A673 (cell line): ENCODE measurements around the gene TSPAN12. TPM values are rescaled to one million over a fixed set of nuclear protein-coding genes. Genes with fewer than 3 reads are reported as not detected.

Experiments used
- BruUV-seq: library from RNA; stranded (reverse); fragments of 400-500 nt; replicated peaks from 2 replicates; lab custom pipeline; 2021; lab: Mats Ljungman, UMichigan
- CTCF ChIA-PET: fragments of 300-600 bp; sonication (Branson Sonifier 250); formaldehyde crosslinking; loops from one replicate; lab custom pipeline; 2022; ENCODE audit warnings: antibody characterized with exemption; lab: Charles Lee
- POLR2A ChIA-PET: fragments of 300-600 bp; sonication (Branson Sonifier 250); formaldehyde crosslinking; loops from one replicate; lab custom pipeline; 2022; ENCODE audit warnings: antibody characterized with exemption; ENCODE audit not compliant: low non-redundant PET; lab: Charles Lee
- DNase-seq: peaks from one replicate; pipeline ENCODE4 v3.0.0-alpha.2; 2015; ENCODE audit warnings: low spot score
- H3K27ac ChIP-seq: fragments of 200-600 bp; sonication (generic); 2 replicates; pipeline ENCODE4 v1.5.1; 2016; ENCODE audit warnings: mixed run types, low read depth, mild to moderate bottlenecking, mixed read lengths, antibody characterized with exemption, low read length; ENCODE audit not compliant: poor library complexity, severe bottlenecking
- H3K27me3 ChIP-seq: fragments of 200-600 bp; sonication (generic); replicated peaks from 2 replicates; pipeline ENCODE4 v1.6.1; 2017; ENCODE audit warnings: mixed run types, low read depth, mild to moderate bottlenecking, mixed read lengths, antibody characterized with exemption, low read length; ENCODE audit not compliant: insufficient read depth, poor library complexity
- H3K36me3 ChIP-seq: fragments of 200-600 bp; sonication (generic); 2 replicates; pipeline ENCODE4 v1.6.1; 2016; ENCODE audit warnings: mixed run types, mild to moderate bottlenecking, mixed read lengths, antibody characterized with exemption, low read length; ENCODE audit not compliant: insufficient read depth, poor library complexity, severe bottlenecking
- H3K4me1 ChIP-seq: fragments of 200-600 bp; sonication (generic); 2 replicates; pipeline ENCODE4 v1.6.1; 2017; ENCODE audit warnings: mixed run types, mild to moderate bottlenecking, mixed read lengths, antibody characterized with exemption, low read length; ENCODE audit not compliant: insufficient read depth, poor library complexity, severe bottlenecking
- H3K4me3 ChIP-seq: fragments of 200-600 bp; sonication (generic); 2 replicates; pipeline ENCODE4 v1.5.1; 2016; ENCODE audit warnings: low read depth, mixed run types, mild to moderate bottlenecking, mixed read lengths, low read length; ENCODE audit not compliant: poor library complexity, severe bottlenecking
- H3K9me3 ChIP-seq: fragments of 200-600 bp; sonication (generic); 2 replicates; pipeline ENCODE4 v1.6.1; 2016; ENCODE audit warnings: mixed run types, low read depth, mild to moderate bottlenecking, mixed read lengths, antibody characterized with exemption, low read length; ENCODE audit not compliant: poor library complexity, severe bottlenecking
- EZH2 ChIP-seq: fragments of 200-600 bp; sonication (generic); IDR thresholded peaks from 2 replicates; pipeline ENCODE4 v1.6.1; 2017; ENCODE audit warnings: borderline replicate concordance, low read depth, mild to moderate bottlenecking, mixed read lengths, antibody characterized with exemption, low read length; ENCODE audit not compliant: poor library complexity, severe bottlenecking
- intact Hi-C: fragments of 100-400 bp; cut with micrococcal nuclease; formaldehyde crosslinking; loops from one replicate; pipeline ENCODE4 v1.10.0; 2022; ENCODE audit not compliant: unreplicated experiment
- total RNA-seq: library from RNA; stranded (reverse); gene quantifications from 2 replicates; pipeline ENCODE4 v1.2.3, GENCODE V29; 2021
- TF ChIP-seq, protein P1 (sequence below): fragments of 300-800, 200-600 bp; sonication (generic); conservative IDR thresholded peaks from 2 replicates; pipeline ENCODE4 v1.5.1; 2017; ENCODE audit warnings: low read depth, mild to moderate bottlenecking, antibody characterized with exemption, low read length, moderate library complexity, mixed read lengths

TSPAN12 gene
- total RNA-seq, 1 experiment from 2014 or later = 1.5 TPM

DNA sequence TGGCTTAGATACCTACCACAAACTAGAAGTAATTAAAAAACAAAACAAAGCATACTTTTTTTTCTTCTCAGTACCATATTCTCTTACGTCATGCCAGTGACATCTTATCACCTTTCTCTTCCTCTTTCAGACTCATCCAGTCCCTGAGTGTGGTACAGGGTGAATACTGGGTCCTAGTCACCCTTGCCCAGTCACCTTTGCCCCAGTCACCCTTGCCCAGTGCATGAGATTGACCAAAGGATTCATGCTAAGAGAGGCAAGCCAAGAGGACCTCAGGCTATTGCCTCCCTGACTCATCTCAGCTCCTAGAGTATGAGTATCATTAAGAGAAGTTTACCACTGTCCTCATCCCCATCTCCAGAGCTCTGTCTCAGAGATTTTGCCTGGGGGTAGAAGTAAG is 10.0 kb upstream of the TSPAN12 start:
- ChIA-PET CTCF (no interaction called here), POLR2A (no interaction called here)
- H3K36me3 ChIP-seq = no peaks in the 10 kb centered on the region
- TF ChIP-seq, protein P1, sequence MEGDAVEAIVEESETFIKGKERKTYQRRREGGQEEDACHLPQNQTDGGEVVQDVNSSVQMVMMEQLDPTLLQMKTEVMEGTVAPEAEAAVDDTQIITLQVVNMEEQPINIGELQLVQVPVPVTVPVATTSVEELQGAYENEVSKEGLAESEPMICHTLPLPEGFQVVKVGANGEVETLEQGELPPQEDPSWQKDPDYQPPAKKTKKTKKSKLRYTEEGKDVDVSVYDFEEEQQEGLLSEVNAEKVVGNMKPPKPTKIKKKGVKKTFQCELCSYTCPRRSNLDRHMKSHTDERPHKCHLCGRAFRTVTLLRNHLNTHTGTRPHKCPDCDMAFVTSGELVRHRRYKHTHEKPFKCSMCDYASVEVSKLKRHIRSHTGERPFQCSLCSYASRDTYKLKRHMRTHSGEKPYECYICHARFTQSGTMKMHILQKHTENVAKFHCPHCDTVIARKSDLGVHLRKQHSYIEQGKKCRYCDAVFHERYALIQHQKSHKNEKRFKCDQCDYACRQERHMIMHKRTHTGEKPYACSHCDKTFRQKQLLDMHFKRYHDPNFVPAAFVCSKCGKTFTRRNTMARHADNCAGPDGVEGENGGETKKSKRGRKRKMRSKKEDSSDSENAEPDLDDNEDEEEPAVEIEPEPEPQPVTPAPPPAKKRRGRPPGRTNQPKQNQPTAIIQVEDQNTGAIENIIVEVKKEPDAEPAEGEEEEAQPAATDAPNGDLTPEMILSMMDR = no peak
- no peak for TF ChIP-seq EZH2
- no peaks in the 10 kb centered on the region for H3K9me3 ChIP-seq
- no peaks in the 10 kb centered on the region for H3K4me1 ChIP-seq
- no peak overlapping the region for H3K27ac ChIP-seq
- BruUV-seq = no TSS peak
- no peaks in the 10 kb centered on the region for H3K27me3 ChIP-seq
- intact Hi-C loops = no loop called here
- no peak for DNase-seq
- H3K4me3 ChIP-seq = no peak overlapping the region

DNA sequence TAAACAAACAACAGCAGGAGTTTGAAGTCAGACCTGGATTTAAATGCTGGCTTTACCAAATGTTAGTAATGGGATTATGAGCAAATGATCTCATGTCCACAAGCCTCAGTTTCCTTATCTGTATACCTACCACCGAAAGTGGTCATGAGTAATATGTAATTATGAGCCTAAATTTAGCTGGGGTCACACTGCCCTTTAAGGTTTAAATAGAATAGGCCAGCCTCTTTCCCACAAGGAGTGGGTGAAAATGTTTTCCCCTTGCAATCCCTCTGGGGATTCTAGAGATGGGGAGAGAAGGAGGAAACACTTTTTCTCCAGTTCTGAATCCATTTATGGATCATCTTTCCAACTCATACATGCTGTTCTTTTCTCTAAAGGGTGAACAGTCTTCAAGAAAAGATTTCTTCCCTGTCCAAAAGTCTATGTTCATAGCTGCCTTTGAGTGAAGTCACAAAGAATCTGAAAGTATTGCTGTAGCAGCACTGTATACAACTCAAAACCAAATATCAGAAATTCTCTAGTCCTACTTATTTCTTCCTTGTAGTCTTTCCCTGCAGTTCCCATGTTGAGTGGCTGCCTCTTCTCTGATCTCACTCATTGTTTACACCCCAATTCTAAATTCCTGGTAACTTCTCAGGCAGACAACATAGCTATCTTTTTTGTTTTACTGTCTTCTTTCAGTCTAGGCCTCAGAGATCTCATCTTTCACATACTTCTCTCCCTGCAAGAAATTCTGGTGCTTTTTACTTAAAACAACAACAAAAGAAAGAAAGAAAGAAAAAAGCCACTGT is 7.4 kb upstream of the TSPAN12 start:
- BruUV-seq = no TSS peak
- H3K4me1 ChIP-seq = no peaks in the 10 kb centered on the region
- POLR2A ChIA-PET = no interaction called here
- H3K4me3 ChIP-seq = no peak overlapping the region
- H3K27me3 ChIP-seq = no peaks in the 10 kb centered on the region
- intact Hi-C loops = no loop called here
- H3K36me3 ChIP-seq = no peaks in the 10 kb centered on the region
- H3K27ac ChIP-seq = no peak overlapping the region
- TF ChIP-seq, protein P1 = no peak
- TF ChIP-seq EZH2 = no peak
- no peaks in the 10 kb centered on the region for H3K9me3 ChIP-seq
- CTCF ChIA-PET = no interaction called here
- no peak for DNase-seq

DNA sequence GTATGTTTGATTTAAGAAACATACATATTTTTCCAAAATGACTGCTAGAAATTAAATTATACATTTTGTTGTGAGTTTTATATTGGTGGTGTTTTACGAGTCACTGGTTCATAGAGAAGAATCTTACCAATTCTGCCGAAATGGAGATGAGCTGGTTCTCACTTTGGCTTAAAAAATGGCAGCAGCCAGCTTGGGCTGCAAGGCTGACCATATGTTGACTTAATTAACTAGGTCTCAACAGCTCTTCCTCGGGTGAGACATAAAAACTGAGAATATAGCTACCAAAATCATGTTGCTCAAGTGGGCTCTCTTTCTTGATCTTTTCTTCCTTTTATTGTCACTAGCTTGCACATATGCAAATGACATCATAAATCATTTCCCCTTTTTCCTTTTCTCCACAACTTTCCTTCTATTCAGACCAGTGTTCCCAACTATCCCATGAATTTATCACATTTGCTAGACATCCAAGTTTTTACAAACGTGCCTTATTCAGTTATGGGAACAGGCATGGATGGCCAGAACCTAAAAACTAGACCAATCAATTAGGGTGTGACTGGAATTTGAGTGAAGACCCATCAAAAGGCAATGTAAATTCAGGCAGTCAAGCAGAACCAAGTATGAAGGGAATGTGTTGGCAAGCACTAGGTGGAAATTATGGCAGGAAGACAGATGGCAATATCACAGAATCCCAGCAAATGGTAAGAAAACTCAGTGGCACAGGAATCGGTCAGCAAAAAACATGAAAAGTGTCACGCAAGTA is 6.4 kb upstream of the TSPAN12 start:
- BruUV-seq = no TSS peak
- POLR2A ChIA-PET = no interaction called here
- H3K9me3 ChIP-seq = no peaks in the 10 kb centered on the region
- H3K4me3 ChIP-seq = no peak overlapping the region
- H3K27me3 ChIP-seq = no peaks in the 10 kb centered on the region
- DNase-seq = peak; percentile 37
- no peak overlapping the region for H3K27ac ChIP-seq
- CTCF ChIA-PET = no interaction called here
- intact Hi-C loops = no loop called here
- no peaks in the 10 kb centered on the region for H3K4me1 ChIP-seq
- H3K36me3 ChIP-seq = no peaks in the 10 kb centered on the region
- TF ChIP-seq, protein P1 = no peak
- no peak for TF ChIP-seq EZH2
